KG1 (cell line): ENCODE data around the gene MYBPC1.
A peak's percentile ranks its signal among the peaks of the same experiment; 100 is the strongest.
"Not testable (repeated sequence)": the region's sequence is repeated elsewhere in the genome, so short reads cannot be mapped to it uniquely, and the experiment has no call there.

ENCODE experiments used
- DNase-seq: peaks from one replicate; lab custom pipeline; 2025; lab: John Stamatoyannopoulos, UW

MYBPC1 gene

GRCh38 chr12:101653503-101653902 lies 58.7 kb downstream of the MYBPC1 start:
- DNase-seq: no peak

DNA sequence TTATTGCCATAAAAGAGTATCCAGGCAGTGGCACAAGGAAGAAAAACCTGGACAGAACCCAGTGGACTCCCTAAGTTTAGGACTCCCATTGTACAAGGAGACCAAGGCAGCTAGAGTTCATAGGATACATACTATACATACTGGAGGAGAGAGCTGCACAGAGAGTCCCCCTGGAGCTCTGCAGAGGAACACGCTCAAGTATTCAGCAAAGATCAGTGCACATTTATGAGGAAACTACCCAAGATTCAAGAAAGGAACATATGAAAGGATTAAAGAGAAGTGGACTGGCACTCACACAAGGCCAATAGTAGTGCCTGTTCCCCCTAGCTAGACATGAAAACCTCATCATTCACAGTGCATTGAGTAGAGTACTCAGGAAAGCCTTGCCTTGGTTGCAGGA lies 59.7 kb downstream of the MYBPC1 start:
- DNase-seq: no peak

- no peak for DNase-seq
Measured at GRCh38 chr12:101655393-101655792, 60.6 kb downstream of the MYBPC1 start.

GRCh38 chr12:101660662-101661061 lies 65.9 kb downstream of the MYBPC1 start:
- not testable (repeated sequence) for DNase-seq

- no peak for DNase-seq
Measured at GRCh38 chr12:101663298-101663697, 68.5 kb downstream of the MYBPC1 start.

GRCh38 chr12:101664992-101665391 lies 70.2 kb downstream of the MYBPC1 start:
- DNase-seq: no peak

GRCh38 chr12:101666052-101666728 lies 71.4 kb downstream of the MYBPC1 start:
- DNase-seq: no peak

GRCh38 chr12:101667591-101667990 lies 72.8 kb downstream of the MYBPC1 start:
- no peak for DNase-seq

GRCh38 chr12:101670007-101670671 lies 75.4 kb downstream of the MYBPC1 start:
- DNase-seq: peak; percentile 52

- peak; percentile 57 for DNase-seq
Measured at GRCh38 chr12:101671157-101671791, 76.5 kb downstream of the MYBPC1 start.

DNA sequence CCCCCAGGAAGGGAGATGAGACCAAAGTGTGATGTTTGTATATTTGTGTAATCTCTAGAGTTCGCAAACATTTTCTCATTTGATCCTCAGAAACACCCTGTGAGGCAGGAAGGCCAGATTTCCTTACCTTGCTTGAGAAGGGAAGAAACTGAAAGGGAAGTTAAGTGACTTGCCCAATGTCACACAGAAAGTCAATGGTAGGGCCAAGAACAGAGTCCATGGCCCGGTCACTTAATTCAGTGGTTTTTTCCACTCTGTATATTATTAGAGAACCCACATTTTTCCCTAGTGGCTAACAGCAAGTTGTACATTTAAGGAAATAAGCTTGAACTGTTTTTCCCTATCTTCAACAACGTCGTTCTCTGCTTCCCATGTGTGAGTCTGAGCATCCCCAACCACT lies 77.1 kb downstream of the MYBPC1 start:
- no peak for DNase-seq

DNA sequence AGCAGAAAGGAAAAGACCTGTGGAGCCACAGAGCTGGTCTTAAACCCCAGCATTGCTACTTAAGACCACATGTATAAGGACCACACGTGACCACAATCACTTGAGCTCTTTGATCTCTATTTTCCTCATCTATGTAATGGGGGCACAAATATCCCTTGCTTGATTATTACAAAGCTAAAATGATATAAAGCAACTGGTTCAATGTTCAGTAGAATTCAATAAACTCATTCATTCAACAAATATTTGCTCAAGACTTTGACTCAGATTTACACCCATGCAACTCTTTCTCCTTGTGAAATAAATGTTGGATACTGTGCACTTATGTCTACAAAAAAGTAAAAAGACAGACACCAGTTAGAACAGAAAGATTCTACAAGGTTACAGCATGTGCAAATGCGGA lies 80.8 kb downstream of the MYBPC1 start:
- no peak for DNase-seq

GRCh38 chr12:101676497-101676896 lies 81.7 kb downstream of the MYBPC1 start:
- not testable (repeated sequence) for DNase-seq

DNA sequence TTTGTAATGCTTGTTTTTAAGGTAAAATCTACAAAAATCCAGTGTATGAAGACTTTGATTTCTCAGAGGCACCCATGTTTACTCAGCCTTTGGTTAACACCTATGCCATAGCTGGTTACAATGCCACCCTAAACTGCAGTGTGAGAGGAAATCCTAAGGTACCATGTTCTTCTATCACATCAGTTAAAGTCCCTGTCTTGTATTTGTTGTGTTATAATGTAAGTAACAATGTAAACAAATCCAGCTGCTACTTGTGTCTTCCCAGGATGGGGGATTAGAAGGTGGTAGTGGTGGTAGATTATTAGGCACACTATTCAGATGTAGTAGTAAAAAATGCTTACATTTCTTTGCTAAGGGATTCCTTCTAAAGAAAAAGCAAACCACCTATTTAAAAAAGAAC lies 83.3 kb downstream of the MYBPC1 start:
- DNase-seq: no peak

DNA sequence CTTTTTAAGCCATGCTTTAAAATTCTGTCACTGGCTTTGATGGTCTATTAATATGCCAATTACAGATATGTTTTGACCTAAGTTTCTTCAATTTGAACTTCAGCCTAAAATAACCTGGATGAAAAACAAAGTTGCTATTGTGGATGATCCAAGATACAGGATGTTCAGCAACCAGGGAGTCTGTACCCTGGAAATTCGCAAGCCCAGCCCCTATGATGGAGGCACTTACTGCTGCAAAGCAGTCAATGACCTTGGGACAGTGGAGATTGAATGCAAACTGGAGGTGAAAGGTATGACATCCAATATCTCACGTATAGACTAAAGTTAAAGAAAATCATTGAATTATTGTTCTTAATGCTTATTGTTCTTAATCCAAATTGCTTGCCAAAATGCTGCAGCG lies 85.5 kb downstream of the MYBPC1 start:
- DNase-seq: no peak

- DNase-seq: no peak
Measured at GRCh38 chr12:101680647-101681046, 85.9 kb downstream of the MYBPC1 start.

DNA sequence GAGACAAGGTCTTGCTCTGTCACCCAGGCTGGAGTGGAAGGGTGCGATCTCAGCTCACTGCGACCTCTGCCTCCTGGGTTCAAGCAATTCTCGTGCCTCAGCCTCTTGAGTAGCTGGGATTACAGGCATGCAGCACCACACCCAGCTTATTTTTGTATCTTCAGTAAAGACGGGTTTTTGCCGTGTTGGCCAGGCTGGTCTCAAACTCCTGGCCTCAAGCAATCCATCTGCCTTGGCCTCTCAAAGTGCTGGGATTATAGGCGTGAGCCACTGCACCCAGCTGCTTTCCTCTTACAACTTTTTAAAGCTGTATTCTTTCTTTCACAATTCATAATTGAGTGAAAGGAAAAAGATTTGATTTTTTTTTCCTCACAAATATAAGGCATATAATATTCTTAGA lies 86.9 kb downstream of the MYBPC1 start:
- DNase-seq: not testable (repeated sequence)

DNA sequence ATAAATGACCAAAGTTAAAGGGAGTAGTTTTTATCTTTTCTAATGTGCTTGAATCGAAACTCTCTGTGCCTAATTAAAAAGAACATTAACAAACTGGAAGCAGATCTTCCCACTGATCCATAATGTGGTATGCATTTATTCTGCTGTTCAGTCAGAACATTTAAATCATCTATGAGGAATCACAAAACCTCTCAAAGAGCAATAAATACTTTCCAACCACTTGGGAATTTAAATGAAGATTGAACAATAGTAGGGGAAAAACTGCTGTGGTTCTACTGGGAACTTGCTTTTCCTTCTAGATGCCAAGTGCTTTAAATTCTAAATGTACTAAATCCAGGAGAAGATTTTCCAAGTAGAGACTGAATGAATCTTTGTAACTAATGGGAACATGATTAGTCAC lies 90.3 kb downstream of the MYBPC1 start:
- DNase-seq: no peak

DNA sequence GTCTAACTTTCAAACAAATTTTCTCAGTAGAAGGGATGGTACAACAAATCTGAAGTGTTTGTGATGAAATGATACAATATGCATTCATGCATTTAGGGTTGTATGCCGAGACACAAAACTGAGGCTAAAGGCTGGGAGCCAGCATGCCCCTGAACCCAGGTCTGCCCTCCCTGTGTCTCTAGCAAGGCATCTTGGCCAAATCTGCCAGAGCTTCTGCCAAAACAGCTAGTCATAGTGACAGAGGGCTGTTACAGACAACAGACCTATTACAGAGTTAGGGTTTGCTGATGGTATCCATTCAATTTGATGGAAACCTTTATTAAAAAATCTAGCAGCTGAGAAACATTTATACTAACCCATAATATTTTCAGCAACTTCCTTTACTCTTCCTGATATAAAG lies 91.4 kb downstream of the MYBPC1 start:
- no peak for DNase-seq

DNA sequence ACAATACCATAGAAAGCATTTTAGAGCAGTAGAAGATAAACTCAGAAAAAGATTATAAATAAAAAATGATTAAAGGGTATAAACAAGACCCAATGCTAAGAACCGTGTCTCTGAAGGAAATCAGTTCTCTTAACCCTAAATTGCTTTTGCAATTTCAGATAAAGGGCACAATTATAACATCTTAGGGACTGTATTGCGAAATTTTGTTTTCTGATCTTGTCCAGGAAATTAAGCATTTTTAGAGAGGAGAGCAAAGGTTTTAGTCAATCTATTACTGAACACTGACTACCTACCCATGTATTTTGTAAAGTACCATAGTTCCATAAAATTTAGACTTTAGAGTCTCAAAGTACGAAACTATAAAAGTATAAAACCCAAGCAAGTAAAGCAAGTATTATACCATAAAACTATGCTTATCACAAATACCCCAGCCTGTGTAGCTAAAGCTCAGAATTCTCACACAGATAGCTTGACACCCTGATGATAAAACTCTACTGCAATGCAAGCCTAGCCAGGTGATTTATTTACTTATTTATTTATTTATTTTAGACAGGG lies 95.8 kb downstream of the MYBPC1 start:
- DNase-seq: no peak

DNA sequence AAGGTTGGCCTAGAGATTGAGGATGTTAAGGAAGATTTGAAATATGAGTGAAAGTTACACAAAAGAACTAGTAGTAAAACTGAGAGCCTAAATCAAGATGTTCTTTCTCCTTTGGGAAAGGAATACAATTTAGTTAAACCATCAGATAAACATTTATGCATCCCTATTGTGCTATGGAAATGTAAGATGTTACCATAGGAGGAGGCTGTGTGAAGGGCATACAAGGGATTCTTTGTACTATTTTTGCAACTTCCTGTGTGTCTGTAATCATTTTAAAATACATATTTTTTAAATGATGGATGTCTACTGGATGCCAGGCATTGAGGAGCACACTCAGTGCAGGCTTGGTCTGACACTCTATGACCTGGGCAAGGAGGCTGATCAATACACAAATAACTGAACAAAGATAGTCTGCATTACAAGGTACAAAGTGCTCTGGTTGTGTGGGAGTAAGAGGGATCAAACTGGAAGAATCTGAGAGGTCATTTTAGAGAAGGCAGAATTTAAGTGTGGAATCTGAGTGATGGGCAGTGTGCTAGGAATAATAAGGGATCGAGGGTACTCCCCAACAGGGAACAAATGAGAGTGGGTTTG lies 96.8 kb downstream of the MYBPC1 start:
- no peak for DNase-seq

- no peak for DNase-seq
Measured at GRCh38 chr12:101694297-101694848, 99.6 kb downstream of the MYBPC1 start.
